Adrenal gland (tissue), 12 donors: Measurements from ENCODE around the gene NLRC5. TPM values are rescaled to one million over a fixed set of nuclear protein-coding genes. Genes with fewer than 3 reads are reported as not detected.

ENCODE experiments used
- DNase-seq, 7 donors: peaks; one replicate each; pipeline ENCODE4 v3.0.0-alpha.2; 2019 to 2020
- H3K27ac ChIP-seq, 5 donors: fragments of 200-600 bp; sonication (generic) in 4 of 5; 1 replicate in 3 of 5; 2 replicates in 2 of 5; pipeline versions ENCODE4 v1.5.1 to v1.8.0; 2016 to 2020; ENCODE audit warnings: mild to moderate bottlenecking in 1 of 5
- H3K27me3 ChIP-seq: fragments of 200-600 bp; 2 replicates; pipeline ENCODE4 v1.8.0; 2021
- H3K36me3 ChIP-seq, 2 donors: fragments of 200-600 bp; replicated peaks in 1 of 2; 1 replicate in 1 of 2; 2 replicates in 1 of 2; pipeline versions ENCODE4 v1.5.1 to v1.8.0; 2018 to 2022
- H3K4me1 ChIP-seq, 2 donors: fragments of 200-600 bp; replicated peaks in 1 of 2; 1 replicate in 1 of 2; 2 replicates in 1 of 2; pipeline versions ENCODE4 v1.5.1 to v1.8.0; 2018 to 2021
- H3K4me3 ChIP-seq, 4 donors: fragments of 200-600 bp; sonication (generic) in 3 of 4; one replicate each; pipeline ENCODE4 v1.5.1; 2016 to 2018
- H3K9me3 ChIP-seq, 3 donors: fragments of 200-600 bp; sonication (generic) in 1 of 3; replicated peaks in 1 of 3; 1 replicate in 2 of 3; 2 replicates in 1 of 3; pipeline versions ENCODE4 v1.5.1 to v1.8.0; 2016 to 2021
- CTCF ChIP-seq, 6 experiments: fragments of 450-650 bp in 4 of 6; fragments of 200-600 bp in 2 of 6; sonication (generic) in 1 of 6; IDR thresholded peaks; 1 replicate in 5 of 6; 2 replicates in 1 of 6; pipeline versions ENCODE4 v1.5.1 to v1.8.0; 2016 to 2021; ENCODE audit warnings: antibody characterized with exemption in 6 of 6, mild to moderate bottlenecking in 2 of 6, moderate library complexity in 1 of 6
- POLR2A ChIP-seq, 2 donors: fragments of 450-650 bp; IDR thresholded peaks; one replicate each; pipeline ENCODE4 v1.6.1; 2017; ENCODE audit warnings: antibody characterized with exemption in 2 of 2, mild to moderate bottlenecking in 2 of 2, moderate library complexity in 1 of 2
- WGBS, 4 donors: extraction: QIAGEN DNeasy Blood & Tissue Kit in 2 of 4; methylation state at CpG; one replicate each; pipeline versions ENCODE4 v1.1.5 to v1.1.7; 2013 to 2017; 5-methylcytosine and 5-hydroxymethylcytosine counted together
- intact Hi-C, 2 donors: fragments of 100-400 bp; cut with DNase I; formaldehyde crosslinking; loops; one replicate each; pipeline versions ENCODE4 v1.14.1 to v1.15.0; 2022 to 2023
- polyA plus RNA-seq, 3 donors: library from polyadenylated mRNA; stranded (reverse); fragments of 200-250 nt in 2 of 3; fragments of 350-450 nt in 1 of 3; fragmentation: Illumina TruSeq in 1 of 3; extraction: RNeasy Lipid Tissue Mini Kit (QIAGEN cat#74804) in 1 of 3; gene quantifications; one replicate each; pipeline ENCODE4 v1.2.3, GENCODE V29; 2013 to 2014
- total RNA-seq, 9 donors: library from RNA; depleted of rRNA in 4 of 9; stranded (reverse); fragments of >200 nt in 4 of 9; fragments of 120-200 nt in 1 of 9; fragmentation: NEBNext Ultra II Directional in 1 of 9; extraction: Animal tissue kit (Norgen Biotek cat#: 25700) in 1 of 9; gene quantifications; one replicate each; pipeline versions ENCODE4 v1.1.0 to v1.2.4, GENCODE V29; 2013 to 2023
- donor health status: healthy with polysubstance abuse.
- donor health status: Bipolar disorder and iron deficiency.
- donor health status: DM: yes; HTN: yes; CAD: no.
- donor health status: DM: no; HTN: no; CAD: no.
- donor health status: DM: no; HTN: no; CAD: no.
- donor health status: DM: yes; HTN: yes; CAD: no.

Gene NLRC5
- total and polyA plus RNA-seq, 12 donors = 6.0 to 89.0 (median 26.6) TPM

GRCh38 chr16:57025941-57026777 is 36.8 kb downstream of the NLRC5 start:
- no peaks in the 10 kb centered on the region for H3K9me3 ChIP-seq
- 88 to 98% (median 91%) methylated on average over 13 to 21 of the region's 21 CpGs for WGBS, 4 donors
- H3K4me1 ChIP-seq = no peaks in the 10 kb centered on the region
- DNase-seq = no peak
- intact Hi-C loops = no loop called here
- H3K27ac ChIP-seq = no peak overlapping the region
- peaks cover 0 to 9% of the 10 kb centered on the region in 2 donors for H3K36me3 ChIP-seq
- no peaks in the 10 kb centered on the region for H3K27me3 ChIP-seq
- H3K4me3 ChIP-seq = no peak overlapping the region
- TF ChIP-seq POLR2A (IDR thresholded peaks at IDR 0.05) (no peak), CTCF (IDR thresholded peaks at IDR 0.05) (no peak)

GRCh38 chr16:57026778-57027062 is 37.4 kb downstream of the NLRC5 start:
- TF ChIP-seq CTCF (IDR thresholded peaks at IDR 0.05) = no peak
- no peak for TF ChIP-seq POLR2A (IDR thresholded peaks at IDR 0.05)
- H3K36me3 ChIP-seq = peaks cover 0 to 4% of the 10 kb centered on the region in 2 donors
- no peak for DNase-seq

GRCh38 chr16:57027067-57027466 is 37.7 kb downstream of the NLRC5 start:
- intact Hi-C loops = no loop called here
- no peak overlapping the region for H3K27ac ChIP-seq
- DNase-seq = no peak
- no peaks in the 10 kb centered on the region for H3K27me3 ChIP-seq
- H3K4me1 ChIP-seq = no peaks in the 10 kb centered on the region
- TF ChIP-seq CTCF (IDR thresholded peaks at IDR 0.05) = no peak
- TF ChIP-seq POLR2A (IDR thresholded peaks at IDR 0.05) = no peak
- H3K9me3 ChIP-seq = no peaks in the 10 kb centered on the region
- no peak overlapping the region for H3K4me3 ChIP-seq
- WGBS, 4 donors = 99 to 100% (median 100%) methylated on average over 2 of the region's 2 CpGs; no CpG with 5 or more reads in 1 of the 4 donors
- peaks cover 0 to under 1% of the 10 kb centered on the region in 2 donors for H3K36me3 ChIP-seq

More at GRCh38 chr16:57026778-57027062, 37.4 kb downstream of the NLRC5 start:
- Histone ChIP-seq H3K4me1 (no peaks in the 10 kb centered on the region), H3K9me3 (no peaks in the 10 kb centered on the region), H3K4me3 (no peak overlapping the region), H3K27ac (no peak overlapping the region), H3K27me3 (no peaks in the 10 kb centered on the region)
- 71 to 97% (median 90%) methylated on average over 1 to 3 of the region's 3 CpGs for WGBS, 4 donors
- intact Hi-C loops = no loop called here

GRCh38 chr16:57028086-57028485 is 38.7 kb downstream of the NLRC5 start:
- H3K36me3 ChIP-seq = peaks cover 0 to 3% of the 10 kb centered on the region in 2 donors
- no peak for TF ChIP-seq CTCF (IDR thresholded peaks at IDR 0.05)
- TF ChIP-seq POLR2A (IDR thresholded peaks at IDR 0.05) = no peak
- 72 to 84% (median 78%) methylated on average over 4 of the region's 4 CpGs for WGBS, 4 donors
- no peaks in the 10 kb centered on the region for H3K9me3 ChIP-seq
- H3K4me1 ChIP-seq = no peaks in the 10 kb centered on the region
- H3K27ac ChIP-seq = no peak overlapping the region
- no peak overlapping the region for H3K4me3 ChIP-seq
- intact Hi-C loops = no loop called here
- no peak for DNase-seq
- no peaks in the 10 kb centered on the region for H3K27me3 ChIP-seq
